HCT116 (cell line): ENCODE results near the gene SLC26A2. TPM values are rescaled to one million over a fixed set of nuclear protein-coding genes. Genes with fewer than 3 reads are reported as not detected.

Experiments
- ATAC-seq: fragments of 200-7000 bp; cut with Tn5 transposase; 2 replicates; pipeline ENCODE4 v1.9.1; 2020; ENCODE audit warnings: mild to moderate bottlenecking, moderate library complexity
- Bru-seq: library from RNA; stranded (reverse); fragments of 400-500 nt; gene quantifications from one replicate; lab custom pipeline; 2021; lab: Mats Ljungman, UMichigan
- BruChase-seq, 2 experiments: library from RNA; stranded (reverse); fragments of 400-500 nt; gene quantifications; one replicate each; lab custom pipeline; 2021; lab: Mats Ljungman, UMichigan
- BruUV-seq: library from RNA; stranded (reverse); fragments of 400-500 nt; replicated peaks from 2 replicates; lab custom pipeline; 2021; lab: Mats Ljungman, UMichigan
- CTCF ChIA-PET: fragments of 300-600 bp; sonication (Branson Sonifier 250); formaldehyde crosslinking; loops from one replicate; lab custom pipeline; 2021; ENCODE audit warnings: antibody characterized with exemption; lab: Charles Lee
- POLR2A ChIA-PET: fragments of 300-600, 350-600 bp; sonication (Branson Sonifier 250); formaldehyde crosslinking; loops from one replicate; lab custom pipeline; 2021; ENCODE audit warnings: antibody characterized with exemption; lab: Charles Lee
- RAD21 ChIA-PET, 2 experiments: fragments of 300-600 bp; sonication (Branson Sonifier 250); formaldehyde crosslinking; loops; one replicate each; lab custom pipeline; 2023; ENCODE audit warnings: low total read pairs in 2 of 2; ENCODE audit not compliant: uncharacterized antibody in 2 of 2, unreplicated experiment in 2 of 2, low non-redundant PET in 1 of 2; lab: Charles Lee
- DNase-seq: peaks from one replicate; pipeline ENCODE4 v3.0.0-alpha.2; 2010; ENCODE audit warnings: low read depth, low spot score
- H2AFZ ChIP-seq: fragments of 200-600 bp; shearing (Covaris generic), sonication (generic); 2 replicates; pipeline ENCODE4 v1.6.1; 2017; ENCODE audit warnings: low read depth, mixed run types, mixed read lengths, antibody characterized with exemption, low read length; ENCODE audit not compliant: poor library complexity, severe bottlenecking
- H3K27ac ChIP-seq: 2 replicates; pipeline ENCODE4 v1.5.1; 2012; ENCODE audit warnings: low read depth, low read length
- H3K27me3 ChIP-seq: fragments of 200-600 bp; sonication (generic); 2 replicates; pipeline ENCODE4 v1.6.1; 2016; ENCODE audit warnings: mixed run types, low read length, mixed read lengths; ENCODE audit not compliant: insufficient read depth
- H3K36me3 ChIP-seq, 2 experiments: fragments of 200-500 bp in 1 of 2; fragments of 200-600 bp in 1 of 2; sonication (Bioruptor generic) in 1 of 2; sonication (generic) in 1 of 2; 2 replicates each; pipeline versions ENCODE4 v1.5.1 to v1.6.1; 2014 to 2016; ENCODE audit warnings: low read length in 2 of 2, inconsistent platforms in 1 of 2, mixed read lengths in 1 of 2, mixed run types in 1 of 2; ENCODE audit not compliant: insufficient read depth in 2 of 2, control insufficient read depth in 1 of 2
- H3K4me1 ChIP-seq, 2 experiments: fragments of 200-600 bp in 1 of 2; sonication (generic) in 1 of 2; 2 replicates each; pipeline versions ENCODE4 v1.5.1 to v1.6.1; 2012 to 2017; ENCODE audit warnings: low read length in 2 of 2, inconsistent platforms in 1 of 2, mild to moderate bottlenecking in 1 of 2, mixed read lengths in 1 of 2, mixed run types in 1 of 2, moderate library complexity in 1 of 2; ENCODE audit not compliant: insufficient read depth in 2 of 2, control insufficient read depth in 1 of 2
- H3K4me2 ChIP-seq: fragments of 200-600 bp; sonication (generic); 2 replicates; pipeline ENCODE4 v1.6.1; 2017; ENCODE audit warnings: mixed run types, low read length, mixed read lengths
- H3K4me3 ChIP-seq, 2 experiments: fragments of 200-600 bp in 1 of 2; sonication (generic) in 1 of 2; replicated peaks in 1 of 2; 2 replicates each; pipeline ENCODE4 v1.5.1; 2011 to 2016; ENCODE audit warnings: low read length in 2 of 2, control low read depth in 1 of 2, low read depth in 1 of 2, mild to moderate bottlenecking in 1 of 2, mixed read lengths in 1 of 2, mixed run types in 1 of 2
- H3K79me2 ChIP-seq: fragments of 200-600 bp; sonication (generic); 2 replicates; pipeline ENCODE4 v1.6.1; 2017; ENCODE audit warnings: mild to moderate bottlenecking, mixed run types, low read length, moderate library complexity, mixed read lengths; ENCODE audit not compliant: insufficient read depth
- H3K9ac ChIP-seq: fragments of 200-600 bp; sonication (generic); 2 replicates; pipeline ENCODE4 v1.6.1; 2016; ENCODE audit warnings: low read length, mixed read lengths
- H3K9me2 ChIP-seq: fragments of 200-600 bp; sonication (generic), shearing (Covaris generic); 2 replicates; pipeline ENCODE4 v1.6.1; 2017; ENCODE audit warnings: mixed run types, mild to moderate bottlenecking, moderate library complexity; ENCODE audit not compliant: insufficient read depth
- H3K9me3 ChIP-seq, 2 experiments: fragments of 200-500 bp in 1 of 2; fragments of 200-600 bp in 1 of 2; sonication (Bioruptor generic) in 1 of 2; sonication (generic) in 1 of 2; 2 replicates each; pipeline ENCODE4 v1.6.1; 2014 to 2017; ENCODE audit warnings: low read length in 2 of 2, mixed read lengths in 2 of 2, inconsistent platforms in 1 of 2, low read depth in 1 of 2, mild to moderate bottlenecking in 1 of 2, mixed run types in 1 of 2, moderate library complexity in 1 of 2; ENCODE audit not compliant: control insufficient read depth in 1 of 2, insufficient read depth in 1 of 2
- H4K20me1 ChIP-seq: fragments of 200-600 bp; sonication (generic), shearing (Covaris generic); 2 replicates; pipeline ENCODE4 v1.6.1; 2017; ENCODE audit warnings: mixed run types, mild to moderate bottlenecking, moderate library complexity; ENCODE audit not compliant: insufficient read depth
- CBX3 ChIP-seq: IDR thresholded peaks from 2 replicates; pipeline ENCODE4 v1.6.1; 2012; ENCODE audit warnings: low read depth
- CEBPB ChIP-seq: IDR thresholded peaks from 2 replicates; pipeline ENCODE4 v1.6.1; 2012; ENCODE audit warnings: low read depth
- EGR1 ChIP-seq: IDR thresholded peaks from 2 replicates; pipeline ENCODE4 v1.6.1; 2012; ENCODE audit warnings: low read depth
- FOSL1 ChIP-seq: IDR thresholded peaks from 2 replicates; pipeline ENCODE4 v1.6.1; 2012; ENCODE audit warnings: low read depth
- JUND ChIP-seq: IDR thresholded peaks from 2 replicates; pipeline ENCODE4 v1.6.1; 2012
- POLR2A ChIP-seq: IDR thresholded peaks from 2 replicates; pipeline ENCODE4 v1.7.0; 2011; ENCODE audit warnings: borderline replicate concordance; ENCODE audit not compliant: insufficient read depth, insufficient read length; ENCODE audit errors: extremely low read depth
- RAD21 ChIP-seq: IDR thresholded peaks from 2 replicates; pipeline ENCODE4 v1.6.1; 2012; ENCODE audit warnings: low read depth, mild to moderate bottlenecking
- SIN3A ChIP-seq: IDR thresholded peaks from 2 replicates; pipeline ENCODE4 v1.6.1; 2012; ENCODE audit warnings: low read depth
- SP1 ChIP-seq: IDR thresholded peaks from 2 replicates; pipeline ENCODE4 v1.6.1; 2012; ENCODE audit warnings: low read depth
- SRF ChIP-seq: IDR thresholded peaks from 2 replicates; pipeline ENCODE4 v1.6.1; 2012; ENCODE audit warnings: low read depth
- TCF7L2 ChIP-seq: IDR thresholded peaks from 2 replicates; pipeline ENCODE4 v1.7.0; 2011; ENCODE audit warnings: borderline replicate concordance, inconsistent platforms; ENCODE audit not compliant: insufficient read depth, insufficient read length; ENCODE audit errors: extremely low read depth
- YY1 ChIP-seq: IDR thresholded peaks from 2 replicates; pipeline ENCODE4 v1.6.1; 2011; ENCODE audit warnings: low read length, low read depth, moderate library complexity, mild to moderate bottlenecking; ENCODE audit not compliant: insufficient replicate concordance; ENCODE audit errors: extremely low read depth
- intact Hi-C: fragments of 100-400 bp; cut with micrococcal nuclease; formaldehyde crosslinking; loops from 2 replicates; pipeline ENCODE4 v1.10.0; 2022
- long read RNA-seq: library from polyadenylated mRNA; unstranded; transcript quantifications from one replicate; pipeline ENCODE4 v2.0.0, GENCODE V29; 2021; ENCODE audit not compliant: unreplicated experiment
- polyA plus RNA-seq: library from polyadenylated mRNA; unstranded; fragments of >200 nt; gene quantifications from 2 replicates; pipeline ENCODE4 v1.2.1, GENCODE V29; 2012; ENCODE audit warnings: missing spikeins
- total RNA-seq: library from RNA; stranded (reverse); gene quantifications from one replicate; pipeline ENCODE4 v1.2.1, GENCODE V29; 2021; ENCODE audit not compliant: unreplicated experiment
- TF ChIP-seq, protein P1 (sequence below): IDR thresholded peaks from 2 replicates; pipeline ENCODE4 v1.6.1; 2012; ENCODE audit warnings: low read depth
- TF ChIP-seq, protein P2 (sequence below): IDR thresholded peaks from 2 replicates; pipeline ENCODE4 v1.6.1; 2012
- TF ChIP-seq, protein P3 (sequence below): IDR thresholded peaks from 2 replicates; pipeline ENCODE4 v1.6.1; 2011; ENCODE audit warnings: mild to moderate bottlenecking, low read length, moderate library complexity; ENCODE audit not compliant: insufficient replicate concordance; ENCODE audit errors: extremely low read depth
- TF ChIP-seq, protein P4 (sequence below), 3 experiments: fragments of 200-600 bp in 1 of 3; sonication (generic) in 1 of 3; IDR thresholded peaks in 2 of 3; conservative IDR thresholded peaks in 1 of 3; 2 replicates each; pipeline ENCODE4 v1.5.1; 2012 to 2017; ENCODE audit warnings: low read depth in 2 of 3, low read length in 2 of 3, antibody characterized with exemption in 1 of 3, borderline replicate concordance in 1 of 3, control low read depth in 1 of 3, mild to moderate bottlenecking in 1 of 3, mixed read lengths in 1 of 3, mixed run types in 1 of 3, moderate library complexity in 1 of 3; ENCODE audit not compliant: insufficient read depth in 1 of 3

The SLC26A2 gene
- 7.8 TPM for total RNA-seq
- 1.6 and 2.1 TPM in 2 replicates for polyA plus RNA-seq
- Bru-seq, nascent RNA, result percentile 54 among the genes with signal in this experiment
- percentile 87 among the genes with signal in this experiment for BruChase-seq, experiment 1, labeled RNA remaining after a 6-hour chase
- percentile 74 among the genes with signal in this experiment for BruChase-seq, experiment 2, labeled RNA remaining after a 2-hour chase
- long read RNA-seq, full-length matches to known transcripts, result 11 of 18 reads
- long read RNA-seq, partial matches to known transcripts, result 2 of 18 reads
- long read RNA-seq, other reads (novel, unspliced or antisense), result 5 of 18 reads

GRCh38 chr5:149960272-149961185 lies at the start of gene SLC26A2:
TSS of gene SLC26A2 (plus strand) at chr5:149960758. CDS start at chr5:149977653, 16,895 bp downstream.
- peak; percentile 97 for ATAC-seq
- BruUV-seq, result TSS peak; percentile 65
- Histone ChIP-seq H3K4me2 (peak within 1 kb of the TSS; percentile 97), H3K9me2 (no peaks in the 10 kb centered on the region), H3K27ac (peak within 1 kb of the TSS; percentile 52), H2AFZ (peak within 1 kb of the TSS; percentile 69), H3K36me3 (no peaks in the 10 kb centered on the region), H3K4me1 (peaks cover 8 to 27% of the 10 kb centered on the region in 2 experiments), H3K79me2 (0 out of 2 replicates have a peak, but pooled peaks cover 2% of the 10 kb centered on the region), H3K9ac (peak within 1 kb of the TSS; percentile 73), H4K20me1 (no peaks in the 10 kb centered on the region), H3K4me3 (peak within 1 kb of the TSS; percentile 74), H3K9me3 (no peaks in the 10 kb centered on the region), H3K27me3 (no peaks in the 10 kb centered on the region)
- intact Hi-C loops, result no loop called here
- peak; percentile 93 for DNase-seq
- ChIA-PET CTCF (interaction anchor here (0.7 to 3.4 kb wide), 14 partner anchors 9 to 216 kb away, joined by 3 to 26 read pairs (median 5); no protein-coding TSS in a partner anchor), RAD21 (interaction anchor here (0.7 to 1.3 kb wide), 4 partner anchors 30 to 293 kb away, joined by 3 to 4 read pairs (median 4); partner anchors contain the start of genes HMGXB3 (in 1 of the 2) and TIGD6 (in 1 of the 2)), POLR2A (interaction anchor here (0.7 to 1.6 kb wide), 15 partner anchors 9 to 132 kb away, joined by 3 to 6 read pairs (median 3); partner anchors contain the start of genes HMGXB3 and TIGD6)
- TF ChIP-seq CEBPB (no peak), TCF7L2 (no peak), FOSL1 (no peak), SP1 (peak; percentile 97), YY1 (no peak), JUND (no peak), CBX3 (peak; percentile 79; the same call in 1 of the 2 replicates), SRF (no peak), SIN3A (peak; percentile 76), POLR2A (peak; percentile 84), RAD21 (no peak), EGR1 (no peak)
- TF ChIP-seq, protein P1, sequence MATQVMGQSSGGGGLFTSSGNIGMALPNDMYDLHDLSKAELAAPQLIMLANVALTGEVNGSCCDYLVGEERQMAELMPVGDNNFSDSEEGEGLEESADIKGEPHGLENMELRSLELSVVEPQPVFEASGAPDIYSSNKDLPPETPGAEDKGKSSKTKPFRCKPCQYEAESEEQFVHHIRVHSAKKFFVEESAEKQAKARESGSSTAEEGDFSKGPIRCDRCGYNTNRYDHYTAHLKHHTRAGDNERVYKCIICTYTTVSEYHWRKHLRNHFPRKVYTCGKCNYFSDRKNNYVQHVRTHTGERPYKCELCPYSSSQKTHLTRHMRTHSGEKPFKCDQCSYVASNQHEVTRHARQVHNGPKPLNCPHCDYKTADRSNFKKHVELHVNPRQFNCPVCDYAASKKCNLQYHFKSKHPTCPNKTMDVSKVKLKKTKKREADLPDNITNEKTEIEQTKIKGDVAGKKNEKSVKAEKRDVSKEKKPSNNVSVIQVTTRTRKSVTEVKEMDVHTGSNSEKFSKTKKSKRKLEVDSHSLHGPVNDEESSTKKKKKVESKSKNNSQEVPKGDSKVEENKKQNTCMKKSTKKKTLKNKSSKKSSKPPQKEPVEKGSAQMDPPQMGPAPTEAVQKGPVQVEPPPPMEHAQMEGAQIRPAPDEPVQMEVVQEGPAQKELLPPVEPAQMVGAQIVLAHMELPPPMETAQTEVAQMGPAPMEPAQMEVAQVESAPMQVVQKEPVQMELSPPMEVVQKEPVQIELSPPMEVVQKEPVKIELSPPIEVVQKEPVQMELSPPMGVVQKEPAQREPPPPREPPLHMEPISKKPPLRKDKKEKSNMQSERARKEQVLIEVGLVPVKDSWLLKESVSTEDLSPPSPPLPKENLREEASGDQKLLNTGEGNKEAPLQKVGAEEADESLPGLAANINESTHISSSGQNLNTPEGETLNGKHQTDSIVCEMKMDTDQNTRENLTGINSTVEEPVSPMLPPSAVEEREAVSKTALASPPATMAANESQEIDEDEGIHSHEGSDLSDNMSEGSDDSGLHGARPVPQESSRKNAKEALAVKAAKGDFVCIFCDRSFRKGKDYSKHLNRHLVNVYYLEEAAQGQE, result no peak
- TF ChIP-seq, protein P2, sequence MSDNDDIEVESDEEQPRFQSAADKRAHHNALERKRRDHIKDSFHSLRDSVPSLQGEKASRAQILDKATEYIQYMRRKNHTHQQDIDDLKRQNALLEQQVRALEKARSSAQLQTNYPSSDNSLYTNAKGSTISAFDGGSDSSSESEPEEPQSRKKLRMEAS, result peak; percentile 90
- TF ChIP-seq, protein P3, sequence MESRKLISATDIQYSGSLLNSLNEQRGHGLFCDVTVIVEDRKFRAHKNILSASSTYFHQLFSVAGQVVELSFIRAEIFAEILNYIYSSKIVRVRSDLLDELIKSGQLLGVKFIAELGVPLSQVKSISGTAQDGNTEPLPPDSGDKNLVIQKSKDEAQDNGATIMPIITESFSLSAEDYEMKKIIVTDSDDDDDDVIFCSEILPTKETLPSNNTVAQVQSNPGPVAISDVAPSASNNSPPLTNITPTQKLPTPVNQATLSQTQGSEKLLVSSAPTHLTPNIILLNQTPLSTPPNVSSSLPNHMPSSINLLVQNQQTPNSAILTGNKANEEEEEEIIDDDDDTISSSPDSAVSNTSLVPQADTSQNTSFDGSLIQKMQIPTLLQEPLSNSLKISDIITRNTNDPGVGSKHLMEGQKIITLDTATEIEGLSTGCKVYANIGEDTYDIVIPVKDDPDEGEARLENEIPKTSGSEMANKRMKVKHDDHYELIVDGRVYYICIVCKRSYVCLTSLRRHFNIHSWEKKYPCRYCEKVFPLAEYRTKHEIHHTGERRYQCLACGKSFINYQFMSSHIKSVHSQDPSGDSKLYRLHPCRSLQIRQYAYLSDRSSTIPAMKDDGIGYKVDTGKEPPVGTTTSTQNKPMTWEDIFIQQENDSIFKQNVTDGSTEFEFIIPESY, result peak; percentile 9
- TF ChIP-seq, protein P4, sequence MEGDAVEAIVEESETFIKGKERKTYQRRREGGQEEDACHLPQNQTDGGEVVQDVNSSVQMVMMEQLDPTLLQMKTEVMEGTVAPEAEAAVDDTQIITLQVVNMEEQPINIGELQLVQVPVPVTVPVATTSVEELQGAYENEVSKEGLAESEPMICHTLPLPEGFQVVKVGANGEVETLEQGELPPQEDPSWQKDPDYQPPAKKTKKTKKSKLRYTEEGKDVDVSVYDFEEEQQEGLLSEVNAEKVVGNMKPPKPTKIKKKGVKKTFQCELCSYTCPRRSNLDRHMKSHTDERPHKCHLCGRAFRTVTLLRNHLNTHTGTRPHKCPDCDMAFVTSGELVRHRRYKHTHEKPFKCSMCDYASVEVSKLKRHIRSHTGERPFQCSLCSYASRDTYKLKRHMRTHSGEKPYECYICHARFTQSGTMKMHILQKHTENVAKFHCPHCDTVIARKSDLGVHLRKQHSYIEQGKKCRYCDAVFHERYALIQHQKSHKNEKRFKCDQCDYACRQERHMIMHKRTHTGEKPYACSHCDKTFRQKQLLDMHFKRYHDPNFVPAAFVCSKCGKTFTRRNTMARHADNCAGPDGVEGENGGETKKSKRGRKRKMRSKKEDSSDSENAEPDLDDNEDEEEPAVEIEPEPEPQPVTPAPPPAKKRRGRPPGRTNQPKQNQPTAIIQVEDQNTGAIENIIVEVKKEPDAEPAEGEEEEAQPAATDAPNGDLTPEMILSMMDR (IDR thresholded peaks at IDR 0.05 in 2 of 3, conservative IDR thresholded peaks at IDR 0.05 in 1 of 3; ENCODE audit: borderline replicate concordance in 1 of 3, insufficient read depth in 1 of 3, low read depth in 2 of 3, low read length in 2 of 3), result no peak
